ENCODE results near the gene CLDN19.

Gene CLDN19

DNA sequence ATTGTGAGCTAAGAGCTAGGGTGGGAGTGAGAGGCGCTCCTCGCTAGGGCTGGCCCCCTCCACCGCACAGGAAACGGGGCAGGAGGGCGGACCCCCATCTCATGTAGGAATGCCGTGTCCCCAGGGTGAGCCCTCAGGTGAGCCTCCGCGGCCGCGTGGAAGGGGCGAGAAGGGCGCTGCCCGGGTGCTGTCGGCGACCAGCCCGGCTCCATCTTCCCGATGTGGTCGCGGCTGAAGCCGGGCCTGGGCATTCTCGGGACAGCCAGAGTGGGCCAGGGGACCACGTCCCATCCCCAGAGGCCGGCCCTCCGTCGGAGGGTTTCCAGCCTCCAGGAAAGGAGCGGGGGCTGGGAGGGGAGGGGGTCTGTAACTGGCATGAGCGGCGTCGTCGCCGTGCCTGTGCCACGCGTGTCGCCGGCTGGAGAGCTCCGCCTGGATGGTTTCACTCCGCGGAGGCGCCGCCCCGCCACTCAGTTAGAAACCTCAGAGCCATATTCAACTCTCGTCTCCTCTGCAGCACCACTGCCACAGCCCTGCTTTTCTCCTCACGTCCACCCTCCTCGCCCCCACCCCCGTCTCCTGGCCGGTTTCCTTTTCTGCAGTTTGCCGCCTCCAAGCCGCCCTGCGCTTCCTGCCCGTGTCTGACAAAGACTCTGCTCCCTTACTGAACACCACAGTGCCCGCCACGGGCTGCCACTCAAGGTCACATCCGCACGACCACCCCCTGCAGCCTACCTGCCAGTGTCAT lies 45.1 kb upstream of the CLDN19 start, which contains the start of gene TMEM269:
TMEM269 (plus strand) TSS at position 46 of the 748 bp plus-strand sequence. CDS start 4,903 bp downstream, outside the sequence.
- TF ChIP-seq, protein P1, sequence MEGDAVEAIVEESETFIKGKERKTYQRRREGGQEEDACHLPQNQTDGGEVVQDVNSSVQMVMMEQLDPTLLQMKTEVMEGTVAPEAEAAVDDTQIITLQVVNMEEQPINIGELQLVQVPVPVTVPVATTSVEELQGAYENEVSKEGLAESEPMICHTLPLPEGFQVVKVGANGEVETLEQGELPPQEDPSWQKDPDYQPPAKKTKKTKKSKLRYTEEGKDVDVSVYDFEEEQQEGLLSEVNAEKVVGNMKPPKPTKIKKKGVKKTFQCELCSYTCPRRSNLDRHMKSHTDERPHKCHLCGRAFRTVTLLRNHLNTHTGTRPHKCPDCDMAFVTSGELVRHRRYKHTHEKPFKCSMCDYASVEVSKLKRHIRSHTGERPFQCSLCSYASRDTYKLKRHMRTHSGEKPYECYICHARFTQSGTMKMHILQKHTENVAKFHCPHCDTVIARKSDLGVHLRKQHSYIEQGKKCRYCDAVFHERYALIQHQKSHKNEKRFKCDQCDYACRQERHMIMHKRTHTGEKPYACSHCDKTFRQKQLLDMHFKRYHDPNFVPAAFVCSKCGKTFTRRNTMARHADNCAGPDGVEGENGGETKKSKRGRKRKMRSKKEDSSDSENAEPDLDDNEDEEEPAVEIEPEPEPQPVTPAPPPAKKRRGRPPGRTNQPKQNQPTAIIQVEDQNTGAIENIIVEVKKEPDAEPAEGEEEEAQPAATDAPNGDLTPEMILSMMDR (IDR thresholded peaks at IDR 0.05; ENCODE audit: low read depth, low read length): no peak
- no peak for TF ChIP-seq EZH2phosphoT487 (IDR thresholded peaks at IDR 0.05; ENCODE audit: low read depth)
- Histone ChIP-seq H2AFZ (ENCODE audit: low read depth, low read length) (no peak within 1 kb of the TSS), H3K79me2 (ENCODE audit: low read length) (no peaks in the 10 kb centered on the region), H3K4me3 (ENCODE audit: low read length) (no peak within 1 kb of the TSS), H3K4me2 (ENCODE audit: low read length) (no peak within 1 kb of the TSS), H4K20me1 (ENCODE audit: insufficient read depth, low read length) (no peaks in the 10 kb centered on the region), H3K9ac (ENCODE audit: low read length) (no peak within 1 kb of the TSS), H3K36me3 (replicated peaks; ENCODE audit: low read depth, low read length) (no peaks in the 10 kb centered on the region), H3K9me3 (ENCODE audit: insufficient read depth, low read length) (no peaks in the 10 kb centered on the region), H3K27ac (ENCODE audit: low read length) (no peak within 1 kb of the TSS), H3K4me1 (ENCODE audit: low read length) (no peaks in the 10 kb centered on the region), H3K27me3 (ENCODE audit: low read depth, low read length) (no peaks in the 10 kb centered on the region)

DNA sequence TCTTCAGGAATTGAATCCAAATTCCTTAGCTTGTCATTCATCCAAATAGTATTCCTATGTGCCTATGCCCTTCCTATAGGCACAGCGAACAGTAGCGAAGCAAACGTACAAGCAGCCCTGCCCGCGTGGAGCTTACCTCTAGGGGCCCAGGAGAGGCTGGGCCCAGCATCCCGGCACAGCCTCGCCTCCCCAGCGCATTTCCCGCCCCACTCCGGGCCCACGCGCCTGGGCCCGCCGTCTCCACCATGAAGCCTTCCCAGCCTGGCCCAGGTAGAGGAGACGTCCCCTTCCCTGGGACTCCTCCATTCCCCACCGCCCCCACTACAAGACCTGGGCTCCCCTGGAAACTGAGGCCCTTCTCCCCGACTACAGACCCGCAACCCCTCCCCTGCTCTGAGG lies 44.5 kb upstream of the CLDN19 start:
- Histone ChIP-seq H3K27me3 (ENCODE audit: low read depth, low read length) (no peaks in the 10 kb centered on the region), H3K27ac (ENCODE audit: low read length) (no peak overlapping the region), H3K4me2 (ENCODE audit: low read length) (no peak overlapping the region), H3K4me3 (ENCODE audit: low read length) (no peak overlapping the region), H3K9ac (ENCODE audit: low read length) (no peak overlapping the region), H3K79me2 (ENCODE audit: low read length) (no peaks in the 10 kb centered on the region), H3K4me1 (ENCODE audit: low read length) (no peaks in the 10 kb centered on the region), H2AFZ (ENCODE audit: low read depth, low read length) (no peak overlapping the region), H3K36me3 (replicated peaks; ENCODE audit: low read depth, low read length) (peaks cover 3% of the 10 kb centered on the region), H4K20me1 (ENCODE audit: insufficient read depth, low read length) (no peaks in the 10 kb centered on the region), H3K9me3 (ENCODE audit: insufficient read depth, low read length) (no peaks in the 10 kb centered on the region)
- TF ChIP-seq EZH2phosphoT487 (IDR thresholded peaks at IDR 0.05; ENCODE audit: low read depth): no peak

DNA sequence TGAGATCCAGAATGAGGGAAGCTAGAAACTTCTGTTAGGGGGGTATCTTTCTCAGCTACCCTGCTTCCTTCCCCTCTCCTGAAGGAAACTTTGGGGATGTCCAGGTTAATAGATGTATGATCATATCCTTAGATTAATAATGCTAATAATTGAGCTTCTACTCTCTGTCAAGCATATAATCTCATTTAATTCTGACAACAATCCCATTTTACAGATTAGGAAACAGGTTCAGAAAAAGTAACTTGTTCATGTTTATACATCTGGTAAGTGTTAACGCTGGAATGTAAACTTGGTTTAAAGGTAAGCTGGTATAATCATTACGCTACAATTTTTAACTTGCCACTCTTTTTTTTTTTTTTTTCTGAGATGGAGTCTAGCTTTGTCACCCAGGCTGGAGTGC lies 43.1 kb upstream of the CLDN19 start:
- TF ChIP-seq, protein P1 (IDR thresholded peaks at IDR 0.05; ENCODE audit: low read depth, low read length): no peak
- TF ChIP-seq EZH2phosphoT487 (IDR thresholded peaks at IDR 0.05; ENCODE audit: low read depth): no peak
- H4K20me1 ChIP-seq (ENCODE audit: insufficient read depth, low read length): no peaks in the 10 kb centered on the region
- H3K27me3 ChIP-seq (ENCODE audit: low read depth, low read length): no peaks in the 10 kb centered on the region
- no peaks in the 10 kb centered on the region for H3K9me3 ChIP-seq (ENCODE audit: insufficient read depth, low read length)
- H3K4me1 ChIP-seq (ENCODE audit: low read length): no peaks in the 10 kb centered on the region
- H3K79me2 ChIP-seq (ENCODE audit: low read length): no peaks in the 10 kb centered on the region
- H3K36me3 ChIP-seq (replicated peaks; ENCODE audit: low read depth, low read length): peaks cover 4% of the 10 kb centered on the region
- no peak overlapping the region for H2AFZ ChIP-seq (ENCODE audit: low read depth, low read length)
- no peak overlapping the region for H3K4me2 ChIP-seq (ENCODE audit: low read length)
- H3K27ac ChIP-seq (ENCODE audit: low read length): no peak overlapping the region
- no peak overlapping the region for H3K9ac ChIP-seq (ENCODE audit: low read length)
- no peak overlapping the region for H3K4me3 ChIP-seq (ENCODE audit: low read length)

DNA sequence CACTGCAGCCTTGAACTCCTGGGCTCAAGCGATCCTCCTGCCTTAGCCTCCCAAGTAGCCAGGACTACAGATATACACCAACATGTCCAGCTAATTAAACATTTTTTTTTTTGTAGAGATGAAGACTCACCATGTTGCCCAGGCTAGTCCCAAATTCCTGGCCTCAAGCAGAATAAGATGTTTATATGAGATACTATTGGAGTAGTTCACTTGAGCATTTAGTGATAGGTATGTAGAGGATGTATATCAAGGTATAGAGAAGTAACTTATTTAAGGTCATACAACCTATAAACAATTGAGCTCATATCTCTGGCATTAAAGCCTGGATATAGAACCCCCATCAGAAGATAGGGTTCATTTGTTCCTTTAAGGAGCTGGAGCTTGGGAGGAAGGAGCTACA lies 40.1 kb upstream of the CLDN19 start:
- no peaks in the 10 kb centered on the region for H3K27me3 ChIP-seq (ENCODE audit: low read depth, low read length)
- H2AFZ ChIP-seq (ENCODE audit: low read depth, low read length): no peak overlapping the region
- H3K9me3 ChIP-seq (ENCODE audit: insufficient read depth, low read length): no peaks in the 10 kb centered on the region
- H4K20me1 ChIP-seq (ENCODE audit: insufficient read depth, low read length): no peaks in the 10 kb centered on the region
- no peak overlapping the region for H3K4me2 ChIP-seq (ENCODE audit: low read length)
- TF ChIP-seq, protein P1 (IDR thresholded peaks at IDR 0.05; ENCODE audit: low read depth, low read length): no peak
- TF ChIP-seq EZH2phosphoT487 (IDR thresholded peaks at IDR 0.05; ENCODE audit: low read depth): no peak
- no peak overlapping the region for H3K9ac ChIP-seq (ENCODE audit: low read length)
- peaks cover 19% of the 10 kb centered on the region for H3K36me3 ChIP-seq (replicated peaks; ENCODE audit: low read depth, low read length)
- no peaks in the 10 kb centered on the region for H3K4me1 ChIP-seq (ENCODE audit: low read length)
- no peak overlapping the region for H3K4me3 ChIP-seq (ENCODE audit: low read length)
- no peaks in the 10 kb centered on the region for H3K79me2 ChIP-seq (ENCODE audit: low read length)
- H3K27ac ChIP-seq (ENCODE audit: low read length): no peak overlapping the region

Measured in OCI-LY3 (cell line).